RWPE1 (cell line): Measurements from ENCODE around the gene KRT222.

Source experiments
- CTCF ChIA-PET: fragments of 350-600 bp; sonication (Branson Sonifier 250); formaldehyde crosslinking; extraction: SDS; loops from one replicate; lab custom pipeline; 2021; lab: Yijun Ruan, JAX
- POLR2A ChIA-PET: fragments of 400-600 bp; formaldehyde crosslinking; extraction: SDS; loops from one replicate; lab custom pipeline; 2020; ENCODE audit warnings: antibody characterized with exemption; ENCODE audit not compliant: low non-redundant PET; lab: Yijun Ruan, JAX
- DNase-seq: peaks from one replicate; pipeline ENCODE4 v3.0.0; 2012; ENCODE audit warnings: low spot score
- H3K27ac ChIP-seq: fragments of 450-650 bp; 2 replicates; pipeline ENCODE4 v1.5.1; 2017
- TF ChIP-seq, protein P1 (sequence below): fragments of 450-650 bp; conservative IDR thresholded peaks from 2 replicates; pipeline ENCODE4 v1.5.1; 2017; ENCODE audit warnings: low read depth, mild to moderate bottlenecking

The KRT222 gene

DNA sequence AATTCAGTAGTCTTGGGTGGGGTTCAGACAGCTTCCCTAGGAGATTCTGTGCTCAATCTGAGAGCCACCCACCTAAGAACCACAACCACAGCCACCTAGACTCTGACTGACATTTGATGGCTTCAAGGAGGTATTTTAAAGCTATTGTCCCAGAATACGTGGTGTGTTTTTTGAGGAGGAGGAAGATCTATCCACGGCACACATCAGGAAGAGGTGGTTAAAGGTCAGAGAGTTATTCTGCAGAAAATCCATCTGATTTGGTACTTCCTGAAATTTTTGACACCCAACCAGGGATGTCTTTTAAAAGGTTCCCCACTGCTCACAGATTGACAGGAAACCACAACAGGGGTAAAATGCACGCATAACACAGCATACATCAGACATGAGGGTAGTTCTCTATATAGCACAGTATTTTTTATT, 42.5 kb downstream of the KRT222 start:
- no peak for DNase-seq
- TF ChIP-seq, protein P1, sequence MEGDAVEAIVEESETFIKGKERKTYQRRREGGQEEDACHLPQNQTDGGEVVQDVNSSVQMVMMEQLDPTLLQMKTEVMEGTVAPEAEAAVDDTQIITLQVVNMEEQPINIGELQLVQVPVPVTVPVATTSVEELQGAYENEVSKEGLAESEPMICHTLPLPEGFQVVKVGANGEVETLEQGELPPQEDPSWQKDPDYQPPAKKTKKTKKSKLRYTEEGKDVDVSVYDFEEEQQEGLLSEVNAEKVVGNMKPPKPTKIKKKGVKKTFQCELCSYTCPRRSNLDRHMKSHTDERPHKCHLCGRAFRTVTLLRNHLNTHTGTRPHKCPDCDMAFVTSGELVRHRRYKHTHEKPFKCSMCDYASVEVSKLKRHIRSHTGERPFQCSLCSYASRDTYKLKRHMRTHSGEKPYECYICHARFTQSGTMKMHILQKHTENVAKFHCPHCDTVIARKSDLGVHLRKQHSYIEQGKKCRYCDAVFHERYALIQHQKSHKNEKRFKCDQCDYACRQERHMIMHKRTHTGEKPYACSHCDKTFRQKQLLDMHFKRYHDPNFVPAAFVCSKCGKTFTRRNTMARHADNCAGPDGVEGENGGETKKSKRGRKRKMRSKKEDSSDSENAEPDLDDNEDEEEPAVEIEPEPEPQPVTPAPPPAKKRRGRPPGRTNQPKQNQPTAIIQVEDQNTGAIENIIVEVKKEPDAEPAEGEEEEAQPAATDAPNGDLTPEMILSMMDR = no peak
- POLR2A ChIA-PET = no interaction called here
- H3K27ac ChIP-seq = no peak overlapping the region
- CTCF ChIA-PET = no interaction called here

DNA sequence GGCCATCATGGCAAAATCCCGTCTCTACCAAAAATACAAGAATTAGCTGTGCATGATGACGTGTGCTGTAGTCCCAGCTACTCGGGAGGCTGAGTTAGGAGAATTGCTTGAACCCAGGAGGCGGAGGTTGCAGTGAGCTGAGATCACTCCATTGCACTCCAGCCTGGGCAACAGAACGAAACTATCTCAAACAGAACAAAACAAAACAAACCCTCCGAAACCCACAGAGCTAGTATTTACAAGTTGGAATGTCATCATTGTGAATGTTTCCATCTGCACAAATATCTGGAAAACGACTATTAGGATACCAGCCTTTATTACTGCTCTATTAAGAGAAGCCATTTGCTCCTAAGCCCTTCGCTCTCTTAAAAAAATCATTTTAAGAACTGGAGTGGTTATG, 43.4 kb downstream of the KRT222 start:
- H3K27ac ChIP-seq = no peak overlapping the region
- CTCF ChIA-PET = interaction anchor here (0.7 kb wide), 1 partner anchor 32 kb away, joined by 3 read pairs; no protein-coding TSS in a partner anchor
- DNase-seq = no peak
- POLR2A ChIA-PET = no interaction called here
- TF ChIP-seq, protein P1 = no peak

DNA sequence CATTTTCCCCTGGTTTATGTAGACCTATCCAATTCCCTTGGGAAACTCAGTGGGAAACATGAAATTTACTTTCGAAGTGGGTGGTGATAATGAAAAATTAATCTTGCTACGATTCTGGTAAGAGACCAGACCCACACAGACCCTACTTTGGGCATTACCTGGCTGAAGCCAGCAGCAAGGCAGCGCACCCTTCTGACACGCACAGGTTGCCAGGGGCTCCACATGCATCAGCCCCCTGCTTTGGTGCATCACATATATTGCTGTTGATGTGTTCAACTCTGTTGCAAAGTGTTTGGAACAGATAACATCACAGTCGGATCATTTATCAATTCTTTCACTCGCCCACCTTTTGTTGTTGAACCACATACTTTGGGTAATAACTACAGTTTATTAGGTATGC, 44.0 kb downstream of the KRT222 start:
- CTCF ChIA-PET = no interaction called here
- no peak for DNase-seq
- TF ChIP-seq, protein P1 = no peak
- H3K27ac ChIP-seq = no peak overlapping the region
- POLR2A ChIA-PET = no interaction called here

DNA sequence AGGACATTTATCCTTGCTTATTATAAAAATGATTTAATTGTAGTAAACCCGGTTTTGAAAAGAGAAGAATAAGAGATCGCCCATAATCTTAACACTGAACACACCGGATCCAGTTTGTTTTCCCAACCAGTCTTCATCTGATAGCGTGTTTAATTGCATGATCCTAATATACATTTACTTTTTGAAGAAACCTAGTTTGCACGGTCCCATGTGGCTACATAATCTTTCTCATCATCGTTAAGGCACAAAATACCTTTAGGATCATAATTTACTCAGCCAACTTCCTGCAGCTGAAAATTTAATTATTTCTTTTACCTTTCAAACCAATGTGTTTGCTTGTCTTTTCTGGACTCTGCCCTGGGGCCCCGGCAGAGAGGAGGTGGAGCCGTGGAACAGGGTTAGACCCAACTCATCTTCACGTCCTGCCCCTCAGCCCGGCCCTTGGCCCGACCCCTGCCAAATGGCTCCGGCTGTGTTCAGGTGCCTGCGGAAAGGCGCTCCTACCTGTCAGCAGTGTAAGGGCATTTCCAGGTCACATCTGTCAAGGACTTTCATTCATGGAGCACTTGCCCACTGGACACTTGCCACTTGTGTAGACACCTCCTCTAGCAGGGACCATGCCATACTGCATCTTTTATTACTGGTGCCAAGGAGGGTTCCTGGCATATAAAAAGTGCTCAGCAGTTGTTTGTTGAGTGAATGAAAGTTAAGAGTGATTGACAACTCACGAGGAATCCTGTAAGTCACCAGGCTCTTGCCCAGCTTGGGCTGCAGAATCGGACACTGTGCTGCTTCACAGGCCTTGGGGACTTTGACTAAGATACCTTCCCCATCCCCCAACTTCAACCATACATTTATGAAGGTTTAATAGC, 46.0 kb downstream of the KRT222 start:
- POLR2A ChIA-PET = no interaction called here
- TF ChIP-seq, protein P1 = no peak
- CTCF ChIA-PET = interaction anchor here (0.5 to 1.3 kb wide), 10 partner anchors 10 to 266 kb away, joined by 3 to 7 read pairs (median 4); partner anchors contain the start of gene KRT20
- DNase-seq = no peak
- no peak overlapping the region for H3K27ac ChIP-seq

DNA sequence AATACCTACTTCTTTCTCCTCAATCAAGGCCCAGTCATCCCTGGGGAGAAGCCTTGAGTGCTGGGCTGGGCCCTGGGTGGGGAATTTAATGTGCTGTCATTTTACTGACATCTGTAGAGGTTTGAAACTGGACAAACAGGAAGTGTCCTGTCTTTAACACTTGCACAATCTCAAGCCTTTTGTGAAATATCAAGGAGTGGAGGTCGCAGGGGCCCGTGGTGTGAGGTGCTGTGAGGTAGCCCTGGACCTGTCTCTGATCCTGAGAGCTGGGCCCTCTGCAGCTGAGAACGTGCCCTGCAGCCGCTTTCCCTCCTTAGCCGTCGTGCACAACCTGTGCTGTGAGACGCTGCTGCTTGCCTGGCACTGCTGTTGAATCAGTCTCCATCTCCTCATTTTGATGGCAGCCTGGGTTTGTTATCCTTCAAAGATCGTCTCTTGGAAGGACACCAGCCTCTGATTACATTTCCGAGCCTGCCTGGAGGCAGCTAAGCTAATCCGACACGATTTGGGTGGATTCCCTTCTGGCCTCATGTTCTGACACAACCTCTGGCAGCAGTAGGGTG, 47.2 kb downstream of the KRT222 start:
- ChIA-PET CTCF (interaction anchor here (0.6 kb wide), 1 partner anchor 8 kb away, joined by 3 read pairs; no protein-coding TSS in a partner anchor), POLR2A (no interaction called here)
- TF ChIP-seq, protein P1 = no peak
- H3K27ac ChIP-seq = peak overlapping the region; percentile 45; the same call in 1 of the 2 replicates
- no peak for DNase-seq

DNA sequence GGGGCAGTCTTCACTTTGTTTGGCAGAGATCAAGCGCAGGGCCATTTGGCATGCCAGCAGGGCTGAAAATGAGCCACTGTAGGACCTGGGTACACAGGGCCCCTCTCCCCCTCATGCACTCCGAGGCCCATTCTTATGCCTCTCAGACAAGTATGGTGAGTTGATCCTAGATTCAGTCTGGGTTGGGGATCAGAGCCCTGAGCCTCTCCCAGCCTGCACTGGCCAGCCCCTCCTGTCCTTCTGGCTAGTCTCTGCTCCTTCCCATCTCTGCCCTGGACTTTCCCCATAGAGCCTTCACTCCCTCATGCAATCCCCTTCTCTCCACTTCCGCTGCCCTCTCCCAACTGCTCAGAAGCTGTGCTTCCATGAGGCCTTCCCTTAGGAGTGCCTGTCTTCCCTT, 48.4 kb downstream of the KRT222 start:
- POLR2A ChIA-PET = no interaction called here
- H3K27ac ChIP-seq = no peak overlapping the region
- DNase-seq = no peak
- CTCF ChIA-PET = no interaction called here
- TF ChIP-seq, protein P1 = no peak
